ENCODE results near the gene PPP1R12B.
"Not testable (repeated sequence)": the region's sequence is repeated elsewhere in the genome, so short reads cannot be mapped to it uniquely, and the experiment has no call there.

- not testable (repeated sequence) for TF ChIP-seq EZH2, CTCF (IDR thresholded peaks at IDR 0.05)
These were observed 99.6 kb downstream of the PPP1R12B start for GRCh38 chr1:202448140-202448539.

Data from neural progenitor cell (in vitro differentiated cells).